HepG2 (cell line): ENCODE data around the gene TMEM87A. TPM values are rescaled to one million over a fixed set of nuclear protein-coding genes. Genes with fewer than 3 reads are reported as not detected.

Experiments
- ARNT ChIP-seq: fragments of 450-650 bp; IDR thresholded peaks from 2 replicates; pipeline ENCODE4 v1.6.1; 2017
- ARNTL ChIP-seq: sonication (generic); formaldehyde crosslinking; IDR thresholded peaks from 2 replicates; pipeline ENCODE4 v1.4.0; 2020; ENCODE audit warnings: mild to moderate bottlenecking, missing genetic modification reagents
- ATF4 ChIP-seq, 2 experiments: fragments of 450-650 bp in 1 of 2; sonication (generic) in 1 of 2; formaldehyde crosslinking; IDR thresholded peaks; 2 replicates each; pipeline versions ENCODE4 v1.5.0 to v1.8.0; 2020 to 2022; ENCODE audit warnings: mild to moderate bottlenecking in 1 of 2, missing genetic modification reagents in 1 of 2
- IKZF4 ChIP-seq: sonication (generic); formaldehyde crosslinking; IDR thresholded peaks from 2 replicates; pipeline ENCODE4 v1.5.1; 2020; ENCODE audit warnings: borderline replicate concordance, mild to moderate bottlenecking, low read depth, missing genetic modification reagents; ENCODE audit errors: not compliant biosample characterization
- IRX3 ChIP-seq: sonication (generic); formaldehyde crosslinking; IDR thresholded peaks from 2 replicates; pipeline ENCODE4 v1.8.1; 2023; ENCODE audit warnings: mild to moderate bottlenecking, low read depth, missing genetic modification reagents, borderline replicate concordance
- KLF9 ChIP-seq: IDR thresholded peaks from 2 replicates; pipeline ENCODE4 v1.6.1; 2016; ENCODE audit warnings: low read depth
- NR0B2 ChIP-seq: sonication (generic); formaldehyde crosslinking; IDR thresholded peaks from 2 replicates; pipeline ENCODE4 v1.4.0; 2020; ENCODE audit warnings: mild to moderate bottlenecking, missing genetic modification reagents
- PAX8 ChIP-seq: sonication (generic); formaldehyde crosslinking; IDR thresholded peaks from 2 replicates; pipeline ENCODE4 v1.8.0; 2022; ENCODE audit warnings: mild to moderate bottlenecking, missing genetic modification reagents, borderline replicate concordance
- PPARG ChIP-seq: conservative IDR thresholded peaks from 2 replicates; pipeline ENCODE4 v1.6.1; 2016; ENCODE audit warnings: missing biosample characterization, missing genetic modification reagents
- RBFOX2 ChIP-seq: fragments of 200-400 bp; formaldehyde crosslinking; IDR thresholded peaks from 2 replicates; pipeline ENCODE4 v1.6.1; 2017; ENCODE audit warnings: low read depth, mild to moderate bottlenecking, low read length
- SP140L ChIP-seq: sonication (generic); formaldehyde crosslinking; IDR thresholded peaks from 2 replicates; pipeline ENCODE4 v1.4.0; 2020; ENCODE audit warnings: missing genetic modification reagents, borderline replicate concordance
- ZBTB3 ChIP-seq: sonication (generic); formaldehyde crosslinking; IDR thresholded peaks from 2 replicates; pipeline ENCODE4 v1.4.0; 2020; ENCODE audit warnings: low read depth, mild to moderate bottlenecking, moderate library complexity, missing genetic modification reagents, borderline replicate concordance
- ZBTB40 ChIP-seq, 2 experiments: fragments of 450-650 bp in 1 of 2; sonication (generic) in 1 of 2; formaldehyde crosslinking in 1 of 2; IDR thresholded peaks; 2 replicates each; pipeline versions ENCODE4 v1.6.1 to v1.8.0; 2016 to 2022; ENCODE audit warnings: antibody characterized with exemption in 1 of 2, mild to moderate bottlenecking in 1 of 2, missing genetic modification reagents in 1 of 2
- ZNF580 ChIP-seq: IDR thresholded peaks from 2 replicates; pipeline ENCODE4 v1.6.1; 2016; ENCODE audit warnings: low read depth, borderline replicate concordance
- ZNF614 ChIP-seq: IDR thresholded peaks from 2 replicates; pipeline ENCODE4 v1.6.1; 2018; ENCODE audit warnings: missing biosample characterization, missing genetic modification reagents, inconsistent platforms, borderline replicate concordance
- ZNF800 ChIP-seq: sonication (generic); formaldehyde crosslinking; IDR thresholded peaks from 2 replicates; pipeline ENCODE4 v1.4.0; 2020; ENCODE audit warnings: missing genetic modification reagents
- polyA plus RNA-seq, 8 experiments: library from polyadenylated mRNA; depleted of rRNA in 3 of 8; stranded (reverse) in 7 of 8; unstranded in 1 of 8; fragments of >200 nt; fragmentation: Illumina TruSeq in 4 of 8; extraction: Trizol in 4 of 8; gene quantifications; 2 replicates each; pipeline versions ENCODE4 v1.2.1 to v1.2.3, GENCODE V29; 2011 to 2016; ENCODE audit warnings: low read depth in 4 of 8, missing spikeins in 1 of 8, mixed read lengths in 1 of 8; ENCODE audit not compliant: insufficient read depth in 1 of 8
- total RNA-seq, 5 experiments: library from RNA; depleted of rRNA; stranded (reverse); fragments of >200 nt; fragmentation: Illumina TruSeq; extraction: Trizol; gene quantifications; 2 replicates each; pipeline ENCODE4 v1.2.3, GENCODE V29; 2016; ENCODE audit warnings: low read depth in 1 of 5

Gene TMEM87A
- total and polyA plus RNA-seq, 2 of the 13 experiments (the other 11 are each of a cell fraction or from before 2014, with no cell fraction given) = 20.2 to 42.8 TPM

- TF ChIP-seq ZBTB40 (IDR thresholded peaks at IDR 0.05) (no peak), ZBTB40 (CRISPR knock-in tag; IDR thresholded peaks at IDR 0.05) (no peak), IKZF4 (no peak), ZNF614 (peak; percentile 55; the same call in 1 of the 2 replicates), KLF9 (no peak), ARNT (no peak), ATF4 (CRISPR knock-in tag; IDR thresholded peaks at IDR 0.05) (peak in 1 of 2 experiments; percentile 95; a peak in 2 of 4 replicates), ZBTB3 (CRISPR knock-in tag) (no peak), PAX8 (CRISPR knock-in tag) (no peak), NR0B2 (CRISPR knock-in tag) (no peak), ARNTL (CRISPR knock-in tag) (no peak), ZNF580 (CRISPR knock-in tag) (no peak), RBFOX2 (no peak), ZNF800 (CRISPR knock-in tag) (no peak), IRX3 (CRISPR knock-in tag) (no peak), PPARG (CRISPR knock-in tag) (peak; percentile 38; the same call in 1 of the 2 replicates), SP140L (CRISPR knock-in tag) (no peak)
These were observed 13.3 kb upstream of the TMEM87A start (continued) for GRCh38 chr15:42286445-42287029.
